K562 (cell line): ENCODE results near the gene RPL7L1. TPM values are rescaled to one million over a fixed set of nuclear protein-coding genes. Genes with fewer than 3 reads are reported as not detected.

ENCODE experiments used
- CTBP1 ChIP-seq: fragments of 450-650 bp; IDR thresholded peaks from 2 replicates; pipeline ENCODE4 v1.6.1; 2016; ENCODE audit warnings: borderline replicate concordance
- E4F1 ChIP-seq: fragments of 250-450 bp; sonication (Bioruptor Pico); IDR thresholded peaks from 2 replicates; pipeline ENCODE4 v1.5.0; 2021; ENCODE audit warnings: mild to moderate bottlenecking, borderline replicate concordance
- ELK1 ChIP-seq: sonication (generic); formaldehyde crosslinking; IDR thresholded peaks from 2 replicates; pipeline ENCODE4 v1.8.1; 2022; ENCODE audit warnings: missing genetic modification reagents
- HMGXB4 ChIP-seq: sonication (generic); formaldehyde crosslinking; IDR thresholded peaks from 2 replicates; pipeline ENCODE4 v1.8.1; 2023; ENCODE audit warnings: mild to moderate bottlenecking, missing genetic modification reagents
- IRF1 ChIP-seq: sonication (generic); formaldehyde crosslinking; IDR thresholded peaks from 2 replicates; pipeline ENCODE4 v1.8.0; 2022; ENCODE audit warnings: missing genetic modification reagents, mild to moderate bottlenecking, borderline replicate concordance
- MLLT1 ChIP-seq, 2 experiments: fragments of 450-650 bp; IDR thresholded peaks; 2 replicates each; pipeline ENCODE4 v1.6.1; 2016
- NELFE ChIP-seq: IDR thresholded peaks from 2 replicates; pipeline ENCODE4 v1.6.1; 2011; ENCODE audit warnings: mild to moderate bottlenecking; ENCODE audit not compliant: insufficient read depth, insufficient read length
- NFIX ChIP-seq: fragments of 250-450 bp; sonication (Bioruptor Pico); IDR thresholded peaks from 2 replicates; pipeline ENCODE4 v1.4.0; 2020; ENCODE audit warnings: low read depth, mild to moderate bottlenecking, moderate library complexity
- POLR2A ChIP-seq: fragments of 450-650 bp; conservative IDR thresholded peaks from 2 replicates; pipeline ENCODE4 v1.6.1; 2016
- RAD51 ChIP-seq: fragments of 450-650 bp; IDR thresholded peaks from 2 replicates; pipeline ENCODE4 v1.7.1; 2016; ENCODE audit warnings: low read depth, mild to moderate bottlenecking, borderline replicate concordance
- SFPQ ChIP-seq: fragments of 200-400 bp; formaldehyde crosslinking; IDR thresholded peaks from 2 replicates; pipeline ENCODE4 v1.6.1; 2017; ENCODE audit warnings: mild to moderate bottlenecking, low read depth, low read length, moderate library complexity
- SNAPC5 ChIP-seq: fragments of 250-450 bp; sonication (Bioruptor Pico); IDR thresholded peaks from 2 replicates; pipeline ENCODE4 v1.8.0; 2021; ENCODE audit warnings: moderate library complexity, mild to moderate bottlenecking, inconsistent platforms
- TFAM ChIP-seq: fragments of 250-450 bp; sonication (Bioruptor Pico); conservative IDR thresholded peaks from 2 replicates; pipeline ENCODE4 v1.5.0; 2021; ENCODE audit warnings: mild to moderate bottlenecking, moderate library complexity
- ZFP91 ChIP-seq: sonication (generic); formaldehyde crosslinking; IDR thresholded peaks from 2 replicates; pipeline ENCODE4 v1.8.0; 2022; ENCODE audit warnings: mild to moderate bottlenecking, missing genetic modification reagents
- polyA plus RNA-seq, 8 experiments: library from polyadenylated mRNA; depleted of rRNA in 4 of 8; stranded (reverse) in 5 of 8; unstranded in 3 of 8; fragments of >200 nt; fragmentation: Nextera tagmentation in 2 of 8; fragmentation: Illumina TruSeq in 1 of 8; extraction: Ambion mirVana in 2 of 8; extraction: Trizol in 1 of 8; gene quantifications; 2 replicates each; pipeline versions ENCODE4 v1.2.1 to v1.2.3, GENCODE V29; 2011 to 2014; ENCODE audit warnings: inconsistent platforms in 1 of 8, missing spikeins in 1 of 8
- total RNA-seq, 7 experiments: library from RNA; depleted of rRNA in 6 of 7; stranded (reverse); fragments of >200 nt in 6 of 7; fragmentation: Illumina TruSeq in 2 of 7; extraction: Trizol in 2 of 7; gene quantifications; 2 replicates each; pipeline versions ENCODE4 v1.2.1 to v1.2.3, GENCODE V29; 2011 to 2021; ENCODE audit warnings: low replicate concordance in 1 of 7

RPL7L1 gene
- total and polyA plus RNA-seq, 9 of the 15 experiments (the other 6 are each of a cell fraction or from before 2014, with no cell fraction given) = 129 to 259 (median 164) TPM

GRCh38 chr6:42928986-42929820 lies 49.8 kb downstream of the RPL7L1 start, which contains the start of gene CNPY3 (continued):
- TF ChIP-seq SFPQ (no peak), NFIX (no peak), MLLT1 (IDR thresholded peaks at IDR 0.05) (peak; percentile 15 to 85; a peak in 3 of 4 replicates), RAD51 (peak; percentile 80), ELK1 (CRISPR knock-in tag) (no peak), SNAPC5 (CRISPR knock-in tag) (no peak), ZFP91 (no peak), CTBP1 (peak; percentile 92), TFAM (CRISPR knock-in tag) (no peak), NELFE (no peak), IRF1 (CRISPR knock-in tag) (no peak), E4F1 (CRISPR knock-in tag) (no peak), POLR2A (peak; percentile 88), HMGXB4 (CRISPR knock-in tag) (0 out of 2 replicates have a peak, but pooled peaks have one; percentile 32)
